NCI-H2081 treated with DMSO at 0.1 percent for 48 hours (cell line): ENCODE data around the gene C5orf15.
"Not testable (repeated sequence)": the region's sequence is repeated elsewhere in the genome, so short reads cannot be mapped to it uniquely, and the experiment has no call there.

Experiments
- DNase-seq: peaks from one replicate; lab custom pipeline; 2025; lab: John Stamatoyannopoulos, UW

C5orf15 gene

DNA sequence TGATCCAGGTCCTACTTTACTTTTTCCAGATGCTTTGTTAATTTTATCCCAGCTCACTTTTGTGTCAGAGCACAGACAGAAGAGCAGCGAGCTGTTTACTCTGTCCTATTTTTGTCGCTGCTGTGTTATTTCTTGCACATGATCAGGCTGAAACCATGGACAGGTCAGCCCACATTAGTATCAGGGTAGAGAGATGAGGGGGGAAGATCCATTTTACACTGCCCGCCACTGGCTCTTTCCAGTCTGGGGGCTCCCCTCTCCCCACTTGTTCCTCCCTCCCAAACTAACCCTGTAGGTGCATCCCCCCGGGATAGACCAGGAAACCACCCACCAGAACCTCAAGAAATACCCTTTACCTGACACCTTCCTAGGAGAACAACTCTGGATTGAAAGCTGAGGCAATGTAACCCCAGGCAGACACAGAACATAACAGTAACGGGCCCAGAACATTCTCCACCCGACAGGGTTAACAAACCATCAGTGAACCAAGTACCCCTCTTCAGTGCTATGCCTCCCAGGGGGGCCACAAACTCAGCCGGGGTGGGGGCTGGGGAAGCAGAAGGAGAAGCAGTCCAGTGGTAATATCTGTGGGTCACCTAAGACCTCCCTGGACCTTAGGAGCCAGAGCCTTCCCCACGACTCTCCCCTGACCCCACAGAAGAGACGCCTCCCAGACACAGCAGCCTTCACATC is 26.0 kb upstream of the C5orf15 start:
- DNase-seq, result no peak

DNA sequence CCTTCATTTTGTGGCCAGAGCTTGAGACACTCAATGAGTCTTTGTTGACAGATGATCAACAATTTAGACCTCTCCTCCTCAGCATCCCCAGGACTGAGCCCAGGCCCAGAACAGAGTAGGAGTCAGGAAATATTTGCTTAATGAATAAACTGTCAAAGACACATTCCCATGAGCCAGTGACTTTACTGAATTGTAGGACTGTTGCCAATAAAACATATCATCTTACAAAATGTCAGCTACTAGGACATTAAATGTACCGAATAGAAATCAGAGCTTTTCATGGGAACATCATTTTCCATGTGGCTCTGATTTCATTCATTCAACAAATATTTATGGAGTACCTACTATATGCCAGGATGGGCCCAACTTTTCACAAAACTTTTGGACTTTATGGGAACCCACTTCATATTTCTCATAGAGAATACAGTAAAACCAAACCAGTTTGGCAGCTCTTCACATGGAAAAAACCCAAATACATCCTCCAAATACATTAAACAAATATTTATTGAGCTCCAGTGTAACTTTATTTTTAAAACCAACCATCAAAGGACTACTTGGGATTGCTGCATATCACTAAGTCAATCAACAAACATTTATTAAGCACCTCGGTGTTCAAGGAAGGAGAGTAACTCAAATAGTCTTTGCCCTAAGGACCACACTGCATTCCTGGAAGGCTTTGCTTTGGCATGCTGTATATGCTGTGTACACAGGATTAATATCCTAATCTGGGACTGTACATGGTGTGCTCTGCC is 24.9 kb upstream of the C5orf15 start:
- no peak for DNase-seq

- no peak for DNase-seq
Measured at GRCh38 chr5:133992429-133993155, 24.2 kb upstream of the C5orf15 start.

DNA sequence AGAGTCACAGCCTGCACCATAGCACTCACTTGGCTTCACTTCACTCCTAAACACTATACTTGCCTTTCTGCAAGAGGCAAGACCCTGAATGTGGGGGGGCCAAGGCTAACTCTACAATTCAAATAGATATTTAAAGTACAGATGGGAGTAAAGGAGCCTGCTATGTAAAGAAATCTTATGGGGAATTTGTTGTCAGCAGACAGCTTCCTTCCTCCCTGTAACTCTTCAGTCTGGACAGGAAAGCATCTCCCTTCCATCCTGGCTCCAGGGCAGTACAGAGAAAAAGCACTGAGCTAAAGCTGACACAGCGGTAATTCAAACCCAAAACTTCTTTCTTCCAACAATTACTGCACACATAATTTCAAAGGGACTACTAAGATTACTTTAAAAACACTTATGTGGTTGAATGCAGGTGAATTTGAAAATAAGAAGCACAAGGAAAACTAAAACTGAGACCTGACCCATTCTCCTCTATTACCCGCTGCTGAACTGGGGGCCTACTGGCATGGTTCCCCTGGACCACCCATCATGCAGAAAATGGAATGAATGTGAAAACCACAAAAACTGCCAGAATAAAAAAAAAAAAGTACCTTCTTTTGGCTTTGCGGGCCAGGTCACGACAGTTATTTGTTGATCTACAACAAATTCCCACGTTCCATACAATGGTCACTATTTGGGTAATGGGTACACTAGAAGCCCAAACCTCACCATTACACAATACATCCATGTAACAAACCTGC is 22.9 kb upstream of the C5orf15 start:
- no peak for DNase-seq

DNA sequence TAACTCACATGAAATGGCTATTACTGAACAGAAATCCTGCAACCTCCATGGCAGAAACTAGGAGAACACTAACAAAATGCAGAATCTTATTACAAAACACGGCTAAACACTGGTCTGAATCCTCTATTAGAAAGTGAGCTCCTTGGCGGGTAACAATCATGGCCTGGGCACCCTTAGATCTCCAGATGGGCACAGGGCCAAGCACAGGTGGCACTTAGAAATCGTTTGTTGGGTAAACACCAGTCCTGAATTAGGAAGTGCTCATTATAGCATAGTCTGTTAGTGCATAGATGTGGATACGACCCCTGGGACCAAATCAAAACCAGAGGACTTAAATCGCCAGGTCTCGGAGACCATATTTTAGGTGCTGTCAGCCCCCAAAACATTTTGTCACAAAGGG is 22.0 kb upstream of the C5orf15 start:
- DNase-seq, result no peak

- no peak for DNase-seq
Measured at GRCh38 chr5:133985540-133986180, 17.2 kb upstream of the C5orf15 start.

DNA sequence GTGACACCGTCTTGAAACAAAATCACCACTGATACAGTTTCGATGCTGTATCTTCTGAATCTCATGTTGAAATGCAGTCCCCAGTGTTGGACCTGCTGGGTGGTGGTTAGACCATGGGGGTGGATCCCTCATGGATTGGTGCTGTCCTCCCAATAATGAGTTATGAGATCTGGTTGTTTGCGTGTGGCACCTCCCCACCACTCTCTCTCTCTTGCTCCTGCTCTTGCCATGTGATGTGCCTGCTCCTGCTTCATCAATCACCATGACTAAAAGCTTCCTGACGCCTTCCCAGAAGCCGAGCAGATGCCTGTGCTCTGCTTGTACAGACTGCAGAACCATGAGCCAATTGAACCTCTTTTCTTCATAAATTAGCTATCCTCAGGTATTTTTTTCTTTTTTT is 15.2 kb upstream of the C5orf15 start:
- no peak for DNase-seq

- DNase-seq, result no peak
Measured at GRCh38 chr5:133981714-133982113, 13.3 kb upstream of the C5orf15 start.

- DNase-seq, result no peak
Measured at GRCh38 chr5:133980652-133981051, 12.2 kb upstream of the C5orf15 start.

- no peak for DNase-seq
Measured at GRCh38 chr5:133978943-133979342, 10.5 kb upstream of the C5orf15 start.

- no peak for DNase-seq
Measured at GRCh38 chr5:133977858-133978257, 9.4 kb upstream of the C5orf15 start.

- no peak for DNase-seq
Measured at GRCh38 chr5:133977161-133977787, 8.8 kb upstream of the C5orf15 start.

GRCh38 chr5:133975546-133975945 is 7.1 kb upstream of the C5orf15 start:
- not testable (repeated sequence) for DNase-seq

- no peak for DNase-seq
Measured at GRCh38 chr5:133974142-133974541, 5.7 kb upstream of the C5orf15 start.

DNA sequence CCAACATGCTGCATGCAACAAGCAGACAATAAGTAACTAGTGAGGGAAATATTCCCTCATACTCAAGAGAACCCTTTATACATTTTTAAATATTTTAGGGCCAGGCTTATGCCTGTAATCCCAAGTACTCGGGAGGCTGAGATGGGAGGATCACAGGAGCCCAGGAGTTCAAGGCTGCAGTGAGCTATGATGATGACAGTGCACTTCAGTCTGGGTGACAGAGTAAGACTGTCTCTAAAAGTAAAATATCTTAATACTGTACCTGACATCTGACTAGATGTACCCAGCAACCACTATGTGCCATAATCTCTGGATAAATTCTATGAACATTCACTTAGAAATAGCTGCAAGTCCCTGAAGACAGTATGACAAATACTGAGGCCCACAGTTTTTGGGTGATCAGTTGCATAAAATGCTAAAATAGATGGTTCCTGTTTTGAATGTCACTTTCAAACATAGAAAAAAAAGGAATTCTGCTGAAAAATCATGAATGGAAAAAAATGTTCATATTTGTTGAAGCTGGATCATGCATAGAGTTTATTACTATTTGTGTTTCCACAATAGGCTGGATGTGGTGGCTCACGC is 2.0 kb upstream of the C5orf15 start:
- no peak for DNase-seq

GRCh38 chr5:133969654-133970324 is 1.4 kb upstream of the C5orf15 start:
- no peak for DNase-seq

DNA sequence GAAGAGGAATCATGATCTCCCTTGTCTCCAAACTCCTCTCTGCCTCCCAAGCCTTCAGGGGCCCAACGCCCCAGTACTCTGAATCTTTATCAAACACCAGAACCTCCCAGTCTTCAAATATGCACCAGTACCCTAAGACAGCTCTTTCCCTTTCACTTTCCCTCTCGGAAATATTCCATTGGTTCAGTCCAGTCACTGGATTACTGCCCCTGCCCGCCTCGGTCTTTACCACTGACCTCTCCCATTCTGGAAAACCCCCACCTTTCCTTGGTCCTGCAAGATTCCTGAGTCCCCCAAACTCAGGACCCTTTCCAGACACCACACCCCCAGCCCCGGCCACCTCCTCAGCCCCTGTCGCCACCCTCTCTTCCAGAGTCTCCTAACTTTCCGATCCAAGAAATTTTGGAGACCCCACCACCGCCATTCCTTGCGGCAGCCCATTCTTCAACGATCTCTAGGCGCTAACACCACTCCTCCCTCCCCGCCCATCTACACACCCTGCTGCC is 674 bp downstream of the C5orf15 start:
- no peak for DNase-seq

DNA sequence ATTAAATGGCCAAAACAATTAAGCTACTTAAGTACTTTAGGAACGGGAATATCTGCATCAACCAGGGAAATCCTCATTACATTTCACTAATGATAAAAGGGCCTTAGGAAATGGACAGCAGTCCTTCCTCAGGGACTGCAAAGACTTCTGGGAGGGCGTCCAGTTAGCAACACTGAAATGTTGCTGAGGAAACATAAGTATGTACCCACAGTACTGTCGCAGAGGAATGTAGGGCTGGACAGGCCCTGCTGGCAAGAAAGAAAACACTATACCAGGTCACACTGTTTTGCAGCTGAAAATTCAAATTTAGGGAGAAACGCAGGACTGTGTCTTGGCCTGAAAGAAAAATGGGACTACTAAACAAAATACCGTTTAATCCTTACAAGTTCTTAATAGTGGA is 1.3 kb downstream of the C5orf15 start:
- no peak for DNase-seq

- no peak for DNase-seq
Measured at GRCh38 chr5:133966090-133966489, 2.3 kb downstream of the C5orf15 start.

DNA sequence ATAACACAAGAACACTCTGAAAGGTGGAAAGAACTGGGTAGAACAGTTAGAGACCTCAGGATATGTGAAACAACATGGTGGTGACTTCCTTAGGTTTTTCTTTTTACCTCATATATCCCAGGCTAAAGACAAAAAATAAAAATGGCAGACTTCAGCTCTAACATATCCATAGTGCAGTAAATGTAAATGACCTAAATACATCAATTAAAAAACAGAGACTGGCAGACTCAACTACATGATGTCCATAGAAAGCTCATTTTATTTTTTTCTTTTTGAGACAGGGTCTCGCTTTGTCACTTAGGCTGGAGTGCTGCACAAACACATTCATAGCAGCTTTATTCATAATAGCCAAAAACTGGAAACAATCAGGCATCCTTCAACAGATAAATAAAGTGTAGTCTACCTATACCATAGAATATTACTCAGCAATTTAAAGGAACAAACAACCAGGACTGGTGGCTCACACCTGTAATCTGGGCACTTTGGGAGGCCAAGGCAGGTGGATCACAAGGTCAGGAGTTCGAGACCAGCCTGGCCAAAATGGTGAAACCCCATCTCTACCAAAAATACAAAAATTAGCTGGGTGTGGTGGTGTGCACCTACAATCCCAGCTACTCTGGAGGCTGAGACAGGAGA is 4.8 kb downstream of the C5orf15 start:
- DNase-seq, result no peak
